IMR-90 (cell line): ENCODE data around the gene DLL1. TPM values are rescaled to one million over a fixed set of nuclear protein-coding genes. Genes with fewer than 3 reads are reported as not detected.

Experiments used
- ATAC-seq: fragments of 200-7000 bp; cut with Tn5 transposase; 2 replicates; pipeline ENCODE4 v1.9.1; 2020; ENCODE audit warnings: low read depth, mild to moderate bottlenecking, moderate library complexity
- BruUV-seq: library from RNA; stranded (reverse); fragments of 400-500 nt; replicated peaks from 2 replicates; lab custom pipeline; 2021; lab: Mats Ljungman, UMichigan
- CTCF ChIA-PET: fragments of 300-600 bp; formaldehyde crosslinking; extraction: SDS; loops from one replicate; lab custom pipeline; 2021; ENCODE audit warnings: antibody characterized with exemption; lab: Yijun Ruan, JAX
- POLR2A ChIA-PET: fragments of 300-600 bp; sonication (Branson Sonifier 250); formaldehyde crosslinking; loops from one replicate; lab custom pipeline; 2022; ENCODE audit warnings: antibody characterized with exemption; ENCODE audit not compliant: unreplicated experiment; lab: Charles Lee
- DNase-seq: peaks from one replicate; pipeline ENCODE4 v3.0.0; 2013
- H2AFZ ChIP-seq: replicated peaks from 2 replicates; pipeline ENCODE3; 2013; ENCODE audit warnings: low read length, mild to moderate bottlenecking; ENCODE audit not compliant: poor library complexity
- H2AK5ac ChIP-seq: 2 replicates; pipeline ENCODE4 v1.6.1; 2013; ENCODE audit warnings: low read depth, low read length, inconsistent platforms
- H2AK9ac ChIP-seq: replicated peaks from 2 replicates; pipeline ENCODE3; 2013; ENCODE audit warnings: mild to moderate bottlenecking, low read depth, low read length, moderate library complexity; ENCODE audit not compliant: poor library complexity
- H2BK120ac ChIP-seq: 2 replicates; pipeline ENCODE4 v1.6.1; 2013; ENCODE audit warnings: low read depth, low read length, inconsistent platforms
- H2BK15ac ChIP-seq: 3 replicates; pipeline ENCODE4 v1.6.1; 2013; ENCODE audit warnings: low read depth, low read length, inconsistent platforms
- H2BK20ac ChIP-seq: 2 replicates; pipeline ENCODE4 v1.6.1; 2013; ENCODE audit warnings: low read depth, mild to moderate bottlenecking, inconsistent platforms, low read length, moderate library complexity
- H2BK5ac ChIP-seq: 2 replicates; pipeline ENCODE4 v1.6.1; 2013; ENCODE audit warnings: mild to moderate bottlenecking, low read depth, low read length, inconsistent platforms; ENCODE audit not compliant: poor library complexity, severe bottlenecking
- H3K14ac ChIP-seq: replicated peaks from 2 replicates; pipeline ENCODE4 v1.6.1; 2013; ENCODE audit warnings: low read depth, low read length, inconsistent platforms
- H3K18ac ChIP-seq: 2 replicates; pipeline ENCODE4 v1.6.1; 2013; ENCODE audit warnings: low read depth, low read length, control low read depth
- H3K23ac ChIP-seq: 2 replicates; pipeline ENCODE4 v1.6.1; 2013; ENCODE audit warnings: low read depth, low read length, inconsistent platforms
- H3K27ac ChIP-seq: 2 replicates; pipeline ENCODE4 v1.5.1; 2013; ENCODE audit warnings: mild to moderate bottlenecking, control low read depth, low read length; ENCODE audit not compliant: insufficient read depth
- H3K27me3 ChIP-seq: 2 replicates; pipeline ENCODE4 v1.6.1; 2013; ENCODE audit warnings: low read length; ENCODE audit not compliant: control insufficient read depth, insufficient read depth
- H3K36me3 ChIP-seq: 2 replicates; pipeline ENCODE4 v1.6.1; 2013; ENCODE audit warnings: low read length, mixed read lengths; ENCODE audit not compliant: control insufficient read depth, insufficient read depth
- H3K4ac ChIP-seq: 2 replicates; pipeline ENCODE4 v1.6.1; 2013; ENCODE audit warnings: low read depth, low read length, inconsistent platforms
- H3K4me1 ChIP-seq: 2 replicates; pipeline ENCODE4 v1.6.1; 2013; ENCODE audit warnings: low read length, mixed read lengths; ENCODE audit not compliant: control insufficient read depth, insufficient read depth
- H3K4me2 ChIP-seq: 2 replicates; pipeline ENCODE4 v1.6.1; 2013; ENCODE audit warnings: low read depth, mild to moderate bottlenecking, control low read depth, low read length, moderate library complexity
- H3K4me3 ChIP-seq: 2 replicates; pipeline ENCODE4 v1.5.1; 2013; ENCODE audit warnings: low read depth, mild to moderate bottlenecking, control low read depth, low read length, moderate library complexity; ENCODE audit not compliant: insufficient read depth
- H3K56ac ChIP-seq: 2 replicates; pipeline ENCODE4 v1.6.1; 2013; ENCODE audit warnings: low read length, inconsistent platforms; ENCODE audit not compliant: insufficient read depth; ENCODE audit errors: extremely low read depth
- H3K79me1 ChIP-seq, 2 experiments: 2 replicates each; pipeline ENCODE4 v1.6.1; 2013; ENCODE audit warnings: low read length in 2 of 2, inconsistent platforms in 1 of 2, low read depth in 1 of 2
- H3K9ac ChIP-seq: 2 replicates; pipeline ENCODE4 v1.6.1; 2013; ENCODE audit warnings: low read depth, low read length, control low read depth
- H3K9me1 ChIP-seq: 2 replicates; pipeline ENCODE4 v1.6.1; 2013; ENCODE audit warnings: low read length, inconsistent platforms; ENCODE audit not compliant: insufficient read depth
- H3K9me3 ChIP-seq: 2 replicates; pipeline ENCODE4 v1.6.1; 2013; ENCODE audit warnings: low read length; ENCODE audit not compliant: control insufficient read depth, insufficient read depth
- H4K20me1 ChIP-seq: 2 replicates; pipeline ENCODE4 v1.6.1; 2013; ENCODE audit warnings: low read length, inconsistent platforms; ENCODE audit not compliant: insufficient read depth
- H4K5ac ChIP-seq: 2 replicates; pipeline ENCODE4 v1.6.1; 2013; ENCODE audit warnings: mild to moderate bottlenecking, low read depth, low read length, control low read depth
- H4K8ac ChIP-seq, 2 experiments: 2 replicates each; pipeline ENCODE4 v1.6.1; 2013; ENCODE audit warnings: low read depth in 2 of 2, low read length in 2 of 2, control low read depth in 1 of 2, inconsistent platforms in 1 of 2
- H4K91ac ChIP-seq: 2 replicates; pipeline ENCODE4 v1.6.1; 2013; ENCODE audit warnings: low read depth, low read length, inconsistent platforms; ENCODE audit not compliant: insufficient read depth
- BHLHE40 ChIP-seq: fragments of 150-350 bp; IDR thresholded peaks from 2 replicates; pipeline ENCODE4 v1.6.1; 2016; ENCODE audit warnings: mild to moderate bottlenecking, low read depth, low read length
- CHD1 ChIP-seq: IDR thresholded peaks from 2 replicates; pipeline ENCODE4 v1.6.1; 2012; ENCODE audit warnings: low read depth, low read length, improper control_type of control experiment
- MAZ ChIP-seq: IDR thresholded peaks from 2 replicates; pipeline ENCODE4 v1.6.1; 2012; ENCODE audit warnings: low read depth, mild to moderate bottlenecking, low read length, improper control_type of control experiment, moderate library complexity, borderline replicate concordance
- RAD21 ChIP-seq: IDR thresholded peaks from 2 replicates; pipeline ENCODE4 v1.6.1; 2012; ENCODE audit warnings: low read length, improper control_type of control experiment
- RCOR1 ChIP-seq: IDR thresholded peaks from 2 replicates; pipeline ENCODE4 v1.6.1; 2012; ENCODE audit warnings: mild to moderate bottlenecking, low read length, improper control_type of control experiment; ENCODE audit not compliant: insufficient replicate concordance
- SMC3 ChIP-seq: fragments of 150-350 bp; IDR thresholded peaks from 2 replicates; pipeline ENCODE4 v1.6.1; 2016; ENCODE audit warnings: low read depth, mild to moderate bottlenecking, antibody characterized with exemption, low read length, moderate library complexity
- WGBS, 2 experiments: methylation state at CpG; one replicate each; pipeline versions ENCODE4 v1.1.5 to v1.1.7; 2013; ENCODE audit warnings: missing lambda C conversion rate in 2 of 2; ENCODE audit not compliant: insufficient read length in 1 of 2; ENCODE audit errors: extremely low coverage in 2 of 2; 5-methylcytosine and 5-hydroxymethylcytosine counted together
- dilution Hi-C: fragments of 300-500 bp; cut with HindIII; formaldehyde crosslinking; loops from one replicate; pipeline ENCODE4 v1.14.3; 2018; ENCODE audit warnings: low sequenced_read_pairs; ENCODE audit not compliant: unreplicated experiment
- in situ Hi-C: fragments of 300-500 bp; cut with MboI; formaldehyde crosslinking; loops from 3 replicates; pipeline ENCODE4 v1.14.3; 2019; ENCODE audit warnings: low sequenced_read_pairs, inconsistent platforms, mixed read lengths
- intact Hi-C: fragments of 100-400 bp; cut with micrococcal nuclease; formaldehyde crosslinking; loops from 2 replicates; pipeline ENCODE4 v1.10.0; 2022
- polyA plus RNA-seq, 3 experiments: library from polyadenylated mRNA; depleted of rRNA; stranded (reverse); fragments of >200 nt; gene quantifications; 2 replicates each; pipeline ENCODE4 v1.2.3, GENCODE V29; 2012; ENCODE audit warnings: low replicate concordance in 1 of 3
- total RNA-seq: library from RNA; depleted of rRNA; stranded (reverse); fragments of >200 nt; gene quantifications from 2 replicates; pipeline ENCODE4 v1.2.3, GENCODE V29; 2012
- TF ChIP-seq, protein P1 (sequence below): conservative IDR thresholded peaks from 2 replicates; pipeline ENCODE4 v1.5.1; 2012; ENCODE audit warnings: mild to moderate bottlenecking, low read depth, low read length, improper control_type of control experiment

The DLL1 gene
- total and polyA plus RNA-seq, 2 of the 4 experiments (the other 2 are of a cell fraction): under 0.01 to 0.31 TPM

DNA sequence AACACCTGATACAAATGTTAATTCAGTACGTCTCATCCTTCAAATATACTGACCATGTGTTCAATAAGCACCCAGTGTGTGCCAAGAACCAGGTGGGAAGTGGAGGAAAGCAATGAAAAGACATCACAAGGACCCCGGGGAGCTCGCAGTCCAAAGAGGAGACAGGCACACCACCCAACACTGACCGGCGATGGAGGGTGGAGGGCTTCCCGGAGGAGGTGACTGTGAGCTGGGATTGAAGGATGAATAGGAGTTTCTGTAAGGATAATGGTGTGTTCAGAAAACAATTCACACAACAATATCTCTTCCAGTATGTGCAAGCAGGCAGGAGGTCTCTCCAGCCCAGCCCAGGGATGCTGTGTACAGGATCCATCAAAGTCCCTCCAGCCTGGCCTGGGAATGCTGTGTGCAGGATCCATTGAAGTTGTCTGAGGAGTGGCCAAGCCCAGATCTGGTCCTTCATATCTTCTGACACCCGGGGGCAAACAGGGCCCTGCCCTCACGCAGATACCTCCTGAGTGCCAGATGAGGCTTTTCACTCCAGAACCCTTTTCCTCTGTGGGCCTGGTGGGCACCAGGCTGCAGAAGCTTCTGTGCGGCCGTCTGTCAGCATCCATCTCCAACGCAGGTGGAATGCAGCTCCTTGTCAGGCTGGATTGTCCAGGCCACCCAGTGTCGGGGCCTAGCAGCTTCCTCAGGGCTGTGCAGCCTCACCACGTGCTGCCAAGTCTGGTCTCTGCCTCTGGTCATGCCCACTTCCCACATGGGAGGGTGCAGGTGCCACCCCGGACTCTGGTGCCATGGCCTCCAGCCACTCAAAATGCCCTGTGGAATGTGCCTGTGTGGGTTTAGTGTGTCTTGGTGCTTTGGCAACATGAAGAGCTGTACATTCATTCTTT, 36.3 kb downstream of the DLL1 start:
- H2AFZ ChIP-seq: no peak overlapping the region
- dilution Hi-C loops (no loop called here), in situ Hi-C loops (no loop called here), intact Hi-C loops (no loop called here)
- H3K4me3 ChIP-seq: no peak overlapping the region
- H3K4me1 ChIP-seq: no peaks in the 10 kb centered on the region
- no peak overlapping the region for H3K14ac ChIP-seq
- H3K9ac ChIP-seq: no peak overlapping the region
- H2AK9ac ChIP-seq: no peak overlapping the region
- H3K9me3 ChIP-seq: no peaks in the 10 kb centered on the region
- no peak overlapping the region for H3K23ac ChIP-seq
- WGBS, 2 experiments: 100% methylated on average over 1 of the region's 14 CpGs; no CpG with 5 or more reads in 1 of the 2 experiments
- ATAC-seq (no peak), DNase-seq (no peak)
- no peaks in the 10 kb centered on the region; the same call in 1 of the 2 replicates for H3K27me3 ChIP-seq
- H3K4ac ChIP-seq: no peak overlapping the region
- H3K4me2 ChIP-seq: no peak overlapping the region
- no TSS peak for BruUV-seq
- ChIA-PET POLR2A (interaction anchor here (0.5 kb wide), 1 partner anchor 15 kb away, joined by 3 read pairs; no protein-coding TSS in a partner anchor), CTCF (no interaction called here)
- no peak overlapping the region for H2BK120ac ChIP-seq
- H3K9me1 ChIP-seq: no peaks in the 10 kb centered on the region
- no peak overlapping the region for H4K5ac ChIP-seq
- TF ChIP-seq, protein P1, sequence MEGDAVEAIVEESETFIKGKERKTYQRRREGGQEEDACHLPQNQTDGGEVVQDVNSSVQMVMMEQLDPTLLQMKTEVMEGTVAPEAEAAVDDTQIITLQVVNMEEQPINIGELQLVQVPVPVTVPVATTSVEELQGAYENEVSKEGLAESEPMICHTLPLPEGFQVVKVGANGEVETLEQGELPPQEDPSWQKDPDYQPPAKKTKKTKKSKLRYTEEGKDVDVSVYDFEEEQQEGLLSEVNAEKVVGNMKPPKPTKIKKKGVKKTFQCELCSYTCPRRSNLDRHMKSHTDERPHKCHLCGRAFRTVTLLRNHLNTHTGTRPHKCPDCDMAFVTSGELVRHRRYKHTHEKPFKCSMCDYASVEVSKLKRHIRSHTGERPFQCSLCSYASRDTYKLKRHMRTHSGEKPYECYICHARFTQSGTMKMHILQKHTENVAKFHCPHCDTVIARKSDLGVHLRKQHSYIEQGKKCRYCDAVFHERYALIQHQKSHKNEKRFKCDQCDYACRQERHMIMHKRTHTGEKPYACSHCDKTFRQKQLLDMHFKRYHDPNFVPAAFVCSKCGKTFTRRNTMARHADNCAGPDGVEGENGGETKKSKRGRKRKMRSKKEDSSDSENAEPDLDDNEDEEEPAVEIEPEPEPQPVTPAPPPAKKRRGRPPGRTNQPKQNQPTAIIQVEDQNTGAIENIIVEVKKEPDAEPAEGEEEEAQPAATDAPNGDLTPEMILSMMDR: no peak
- TF ChIP-seq BHLHE40 (no peak), RCOR1 (no peak), CHD1 (no peak), MAZ (no peak), RAD21 (no peak), SMC3 (no peak)
- H4K20me1 ChIP-seq: no peaks in the 10 kb centered on the region
- H2BK20ac ChIP-seq: no peak overlapping the region
- no peaks in the 10 kb centered on the region for H3K36me3 ChIP-seq
- no peak overlapping the region for H4K8ac ChIP-seq
- H3K18ac ChIP-seq: no peak overlapping the region
- no peaks in the 10 kb centered on the region for H3K79me1 ChIP-seq
- H2AK5ac ChIP-seq: no peak overlapping the region
- H2BK5ac ChIP-seq: no peak overlapping the region
- no peak overlapping the region for H3K27ac ChIP-seq
- H3K56ac ChIP-seq: no peak overlapping the region
- H2BK15ac ChIP-seq: no peak overlapping the region
- H4K91ac ChIP-seq: no peak overlapping the region
